ENCODE measurements around the gene VAV2.

Gene VAV2

GRCh38 chr9:133891741-133892140 is 100.4 kb downstream of the VAV2 start:
- DNase-seq (ENCODE audit: low read depth in 2 of 2), result no peak

DNA sequence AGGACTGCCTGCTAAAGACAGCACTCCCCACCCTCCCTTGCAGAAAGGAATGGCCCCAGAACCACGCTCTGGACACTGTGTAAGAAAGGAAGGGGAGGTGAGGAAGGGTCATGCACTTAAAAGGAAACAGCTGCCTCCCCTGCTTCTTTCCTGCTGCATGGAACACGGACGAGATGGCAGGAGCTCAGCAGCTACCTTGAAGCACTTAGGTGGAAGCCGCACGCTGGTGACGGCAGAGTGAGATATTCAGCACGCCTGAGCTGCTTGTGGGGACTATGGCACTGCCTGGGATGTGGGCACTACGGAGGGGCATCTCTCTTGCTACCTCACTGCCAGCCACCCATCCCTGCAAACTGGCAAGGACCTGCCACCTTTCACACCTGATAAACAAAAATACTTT is 101.5 kb downstream of the VAV2 start:
- no peak for DNase-seq (ENCODE audit: low read depth in 2 of 2)

DNA sequence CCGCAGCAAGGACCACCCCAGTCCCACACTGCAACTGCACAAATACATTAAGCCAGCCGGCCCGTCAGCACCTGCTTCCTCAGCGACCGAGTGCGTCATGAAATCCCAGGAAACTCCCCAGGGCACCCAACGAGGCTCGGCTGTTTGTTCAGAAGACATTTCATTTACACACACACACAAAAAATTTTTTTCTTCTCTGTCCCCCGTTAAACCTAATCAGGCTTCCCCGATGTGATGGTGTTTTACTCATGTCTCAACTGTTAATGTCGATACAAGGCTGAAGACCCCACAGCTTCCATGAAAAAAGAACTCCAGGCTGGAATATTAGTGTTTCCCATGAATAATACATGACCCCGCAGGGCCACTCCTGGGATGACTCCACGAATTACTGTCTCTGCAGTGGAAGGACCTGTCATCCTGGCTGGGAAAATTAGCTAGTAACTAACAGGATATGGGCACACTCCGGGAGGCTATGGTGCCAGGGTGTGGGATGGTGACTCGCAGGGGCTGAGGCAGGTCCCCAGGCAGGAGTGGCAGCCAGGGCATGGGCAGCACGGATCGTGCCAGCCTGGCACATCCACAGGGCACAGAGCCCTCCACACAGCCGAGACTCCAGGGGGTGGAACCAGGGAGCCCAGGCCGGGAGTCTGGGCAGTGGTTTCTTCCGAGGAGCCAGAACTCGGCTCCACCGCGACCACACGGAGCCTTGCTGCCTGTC is 102.4 kb downstream of the VAV2 start:
- DNase-seq (ENCODE audit: low read depth in 2 of 2), result no peak

- no peak for DNase-seq (ENCODE audit: low read depth in 2 of 2)
Measured at GRCh38 chr9:133888809-133889491, 103.2 kb downstream of the VAV2 start.

DNA sequence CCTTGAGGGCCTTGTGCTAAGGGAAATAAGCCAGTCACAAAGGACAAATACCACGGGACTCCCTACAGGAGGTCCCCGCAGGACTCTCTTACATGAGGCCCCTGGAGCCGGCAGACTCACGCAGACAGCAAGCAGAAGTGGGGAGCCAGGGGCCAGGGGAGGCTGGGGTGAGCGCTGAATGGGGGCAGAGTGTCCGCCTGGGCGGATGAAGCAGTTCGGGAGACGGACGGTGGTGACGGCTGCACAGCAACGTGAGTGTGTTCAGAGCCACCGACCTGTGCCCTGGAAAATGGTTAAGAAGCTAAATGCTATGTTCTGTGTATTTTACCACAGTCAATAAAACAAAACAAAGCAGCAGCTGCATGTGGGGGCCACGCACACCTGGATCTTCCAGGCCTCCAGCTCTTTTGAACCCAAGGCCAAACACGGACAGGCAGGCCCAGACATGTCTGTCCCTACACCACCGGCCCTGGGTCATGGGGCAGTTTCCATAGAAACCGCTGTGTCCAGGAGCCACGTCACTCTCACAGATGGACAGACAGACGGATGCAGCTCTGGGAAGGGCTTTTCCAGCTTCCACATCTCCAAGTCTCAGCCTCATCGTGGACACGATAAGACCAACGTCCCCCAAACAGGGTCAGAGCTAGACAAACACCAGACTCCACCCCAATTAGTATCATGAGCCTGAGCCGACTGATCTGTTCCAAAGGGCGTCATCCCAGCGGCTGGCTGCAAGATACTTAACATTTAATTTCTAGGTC is 103.9 kb downstream of the VAV2 start:
- DNase-seq (ENCODE audit: low read depth in 2 of 2), result no peak

DNA sequence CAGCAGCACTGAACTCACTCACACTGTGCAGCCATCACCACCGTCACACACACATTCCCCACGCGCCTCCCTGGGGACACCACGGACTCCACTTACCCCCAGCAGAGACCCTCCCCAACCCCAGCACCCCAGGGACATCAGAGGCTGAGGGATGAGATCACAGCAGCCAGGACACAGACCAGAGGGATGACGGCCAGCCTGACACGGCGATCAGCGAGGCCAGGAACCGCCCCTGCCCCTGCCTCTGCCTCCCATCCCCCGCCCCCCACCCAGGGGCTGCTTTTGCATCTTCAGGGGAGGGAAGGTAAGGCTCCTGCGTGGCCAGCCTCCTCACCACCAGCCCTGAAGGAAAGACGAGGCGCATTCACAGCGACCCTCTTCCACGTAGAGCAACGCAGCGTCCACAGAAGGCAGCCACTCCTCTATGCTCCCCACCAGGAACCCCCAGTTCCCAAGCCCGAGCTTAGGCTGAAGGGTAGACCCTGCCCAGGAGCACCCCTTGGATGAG is 104.5 kb downstream of the VAV2 start:
- no peak for DNase-seq (ENCODE audit: low read depth in 2 of 2)

GRCh38 chr9:133886563-133887501 is 105.3 kb downstream of the VAV2 start:
- no peak for DNase-seq (ENCODE audit: low read depth in 2 of 2)

DNA sequence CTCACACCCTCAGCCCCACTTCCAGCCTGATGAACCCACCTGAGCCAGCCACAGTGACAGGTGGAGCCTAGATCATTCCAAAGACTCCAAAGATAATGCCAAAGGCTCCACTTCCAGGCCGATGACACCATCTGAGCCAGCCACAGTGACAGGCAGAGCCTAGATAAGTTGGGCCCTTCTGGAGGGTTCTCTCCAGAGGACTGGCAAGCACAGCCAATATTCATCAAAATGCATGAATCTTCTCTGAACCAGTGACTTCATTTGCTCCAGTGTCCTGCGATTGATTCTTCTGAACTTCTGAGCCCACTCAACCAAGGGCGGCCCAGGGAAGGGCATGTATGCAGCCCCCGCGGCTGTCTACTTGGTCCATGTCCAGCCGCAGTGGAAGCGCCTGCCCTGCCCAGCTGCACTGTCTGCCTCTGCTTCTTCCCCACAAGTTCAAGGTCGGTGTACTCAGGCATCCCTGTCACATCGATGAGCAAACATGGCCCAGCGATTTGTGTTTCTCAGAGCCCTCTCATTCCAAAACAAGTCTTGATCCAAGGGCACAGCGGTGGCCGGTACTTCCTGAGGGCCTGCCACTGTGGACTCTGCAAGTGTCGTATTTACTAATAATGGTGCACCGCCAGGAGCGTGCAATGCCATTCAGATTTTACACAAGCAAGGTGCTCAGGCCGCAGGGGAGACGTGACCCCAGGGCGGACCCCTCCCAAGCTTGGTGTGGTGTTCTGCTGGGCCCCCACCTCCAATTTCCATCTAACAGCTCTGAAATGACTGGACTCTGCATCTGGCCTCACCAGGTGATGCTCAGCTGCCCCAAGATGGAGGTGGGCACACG is 107.0 kb downstream of the VAV2 start:
- DNase-seq (ENCODE audit: low read depth in 2 of 2), result no peak

GRCh38 chr9:133882849-133883755 is 109.0 kb downstream of the VAV2 start:
- DNase-seq (ENCODE audit: low read depth in 2 of 2), result no peak

DNA sequence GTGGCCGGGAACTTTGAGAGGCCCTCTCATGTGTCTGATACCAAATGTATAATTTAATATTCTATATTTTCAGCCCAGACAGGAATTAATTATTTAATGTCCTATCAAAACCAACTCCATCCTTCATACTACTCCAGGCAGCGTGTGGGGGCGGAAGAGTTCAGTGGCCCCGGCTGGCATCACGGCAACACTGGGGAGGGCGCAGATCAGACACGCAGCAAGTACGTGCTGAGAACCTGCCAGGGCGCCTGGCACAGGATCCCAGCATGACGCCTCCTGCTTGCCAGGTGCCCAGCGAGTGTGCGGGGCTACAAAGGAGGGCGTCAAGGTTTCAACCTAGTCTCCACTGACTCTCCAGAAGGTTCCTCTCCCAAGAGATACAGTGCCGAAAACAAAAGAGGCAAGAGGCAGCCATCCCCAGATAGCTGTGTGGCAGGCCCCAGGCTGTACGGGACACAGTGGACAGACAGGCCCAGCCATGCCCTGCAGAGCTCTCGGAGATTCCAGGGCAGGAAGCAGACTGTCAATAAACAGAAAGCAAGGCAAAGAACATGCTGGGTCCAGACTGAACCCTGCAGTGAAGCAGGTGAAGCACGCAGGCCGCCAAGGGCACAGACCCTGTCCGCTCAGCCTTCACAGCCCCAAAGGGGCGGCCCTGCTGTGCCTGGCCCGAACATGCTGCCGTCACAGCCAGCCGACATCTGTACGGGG is 110.3 kb downstream of the VAV2 start:
- DNase-seq (ENCODE audit: low read depth in 2 of 2), result no peak

DNA sequence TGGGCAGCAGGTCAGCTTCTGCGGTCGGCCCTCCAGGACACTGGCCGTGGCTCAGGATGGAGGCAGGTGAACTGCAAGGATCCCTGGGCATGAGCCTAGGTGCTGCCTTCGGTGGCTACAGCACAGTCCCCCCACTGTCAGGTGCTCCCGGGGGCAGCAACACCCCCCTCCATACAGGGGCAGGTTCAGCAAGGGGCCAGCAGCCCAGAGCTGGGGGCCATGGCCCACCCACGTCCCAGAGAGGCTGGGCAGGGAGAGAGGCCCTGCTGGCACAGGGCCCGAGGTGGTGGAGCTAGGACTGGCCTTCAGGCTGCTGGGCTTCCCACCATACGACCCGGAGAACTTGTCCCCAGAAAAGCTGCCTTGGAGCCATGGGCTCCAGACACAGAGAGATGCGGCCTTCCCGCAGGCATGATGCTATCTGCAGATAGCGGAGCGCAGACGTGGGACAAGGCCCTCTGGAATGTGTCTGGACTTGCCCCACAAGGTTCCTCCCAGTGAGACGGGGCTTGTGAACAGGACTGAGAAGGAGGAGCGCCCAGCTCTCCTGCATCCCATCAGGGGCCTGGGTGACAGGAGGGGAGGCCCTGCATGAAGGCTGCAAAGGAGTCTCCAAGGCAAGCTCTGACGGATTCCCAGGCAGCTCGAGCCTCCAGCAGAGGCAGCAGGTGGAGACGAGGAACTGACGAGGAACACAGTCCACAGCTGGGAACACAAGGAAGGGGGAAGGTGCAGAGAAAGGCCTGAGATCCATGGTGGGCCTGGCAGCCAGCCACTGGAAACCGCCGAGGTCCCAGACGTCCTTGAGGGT is 111.1 kb downstream of the VAV2 start:
- no peak for DNase-seq (ENCODE audit: low read depth in 2 of 2)

DNA sequence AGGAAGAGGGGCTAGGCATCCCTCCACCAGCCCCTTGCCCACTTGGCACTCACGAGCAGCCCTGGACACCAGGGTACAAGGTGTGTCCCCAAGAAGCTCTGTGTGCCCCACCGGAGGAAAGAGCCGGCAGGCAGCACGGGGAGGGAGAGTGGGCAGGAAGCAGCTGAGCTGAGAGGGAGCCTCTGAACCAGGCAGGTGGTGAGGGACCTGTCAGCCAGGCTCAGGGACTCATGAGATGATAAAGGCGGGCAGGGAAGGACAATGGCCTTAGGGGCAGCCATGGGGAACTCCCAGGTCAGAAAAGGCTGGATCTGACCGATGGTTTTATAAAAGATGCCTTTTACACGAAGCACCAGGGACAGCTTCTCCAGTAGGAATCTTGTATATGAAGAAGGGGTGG is 112.0 kb downstream of the VAV2 start:
- no peak for DNase-seq (ENCODE audit: low read depth in 2 of 2)

GRCh38 chr9:133879615-133880014 is 112.5 kb downstream of the VAV2 start:
- DNase-seq (ENCODE audit: low read depth in 2 of 2), result no peak

DNA sequence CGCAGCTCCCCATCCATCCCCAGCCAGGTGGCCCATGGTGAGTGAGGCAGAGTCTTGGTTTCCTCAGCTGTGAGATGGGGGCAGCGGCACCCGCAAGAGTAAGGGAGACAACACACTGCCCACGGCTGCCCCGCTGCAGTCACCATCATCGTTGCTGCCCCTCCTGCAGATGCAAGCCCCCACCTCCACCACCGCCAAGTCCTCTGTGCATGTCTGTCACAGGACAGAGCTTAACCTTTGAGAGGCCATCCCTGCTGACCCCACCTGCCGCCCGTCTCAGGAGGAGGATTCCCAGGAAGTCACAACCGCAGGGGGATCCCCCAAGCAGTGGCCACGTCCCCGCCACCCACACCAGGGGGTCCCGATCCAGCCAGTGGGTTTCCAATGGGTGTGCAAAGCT is 113.7 kb downstream of the VAV2 start:
- no peak for DNase-seq (ENCODE audit: low read depth in 2 of 2)

- no peak for DNase-seq (ENCODE audit: low read depth in 2 of 2)
Measured at GRCh38 chr9:133877967-133878366, 114.2 kb downstream of the VAV2 start.

DNA sequence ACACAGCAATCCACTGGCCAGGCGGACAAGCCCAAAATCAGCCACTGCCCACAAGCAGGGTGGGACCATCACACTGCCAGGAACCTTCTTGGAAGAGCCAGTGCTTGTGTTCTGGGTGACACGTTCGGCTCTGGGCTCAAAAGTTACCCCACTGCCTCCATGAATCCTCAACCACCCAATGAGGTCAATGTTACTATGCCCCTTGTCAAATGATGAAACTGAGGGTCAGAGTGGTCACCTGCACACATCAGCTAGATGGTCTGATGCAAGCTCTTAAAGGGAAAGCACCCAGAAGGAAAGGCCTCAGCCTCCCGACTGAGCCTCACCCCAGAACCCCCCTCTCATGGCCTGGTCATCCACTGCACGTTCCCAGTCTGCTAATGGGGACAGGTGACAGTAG is 114.8 kb downstream of the VAV2 start:
- no peak for DNase-seq (ENCODE audit: low read depth in 2 of 2)

DNA sequence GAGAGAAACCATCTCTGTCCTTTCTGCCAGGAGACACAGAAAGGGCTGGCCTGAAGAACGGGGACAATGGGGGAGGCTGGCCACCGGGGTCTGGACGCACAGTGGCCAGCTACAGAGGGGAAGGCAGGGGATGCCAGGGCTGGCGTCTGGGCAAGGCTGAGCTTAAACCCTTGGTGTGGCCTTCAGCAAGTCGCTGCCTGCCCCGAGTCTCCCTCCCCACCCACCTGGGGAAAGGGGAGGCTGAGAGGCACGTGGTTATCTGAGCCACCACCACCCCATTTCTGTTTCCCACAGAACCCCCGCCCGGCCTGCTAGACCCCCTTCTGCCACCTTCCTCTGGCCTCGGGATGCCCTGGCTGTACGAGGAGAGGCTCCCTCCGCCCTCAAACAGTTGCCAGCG is 115.3 kb downstream of the VAV2 start:
- DNase-seq (ENCODE audit: low read depth in 2 of 2), result no peak

DNA sequence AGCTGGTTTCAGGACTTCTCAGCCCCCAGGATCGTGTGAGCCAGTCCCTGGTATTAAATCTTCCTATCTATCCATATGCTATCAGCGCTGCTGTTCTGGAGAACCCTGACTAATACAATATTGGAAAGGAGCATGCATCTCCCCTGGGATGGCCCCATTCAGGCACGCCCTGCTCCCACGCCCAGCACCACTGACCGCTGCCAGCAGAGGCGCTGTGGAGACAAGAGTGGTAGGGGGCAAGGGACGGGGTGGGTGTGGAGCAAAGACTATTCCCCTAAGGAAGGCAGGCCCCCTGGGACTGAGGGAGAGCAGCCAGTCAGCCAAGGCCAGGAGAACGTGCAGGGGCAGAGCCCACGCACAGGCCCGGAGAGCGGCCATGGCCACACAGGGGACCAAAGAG is 116.0 kb downstream of the VAV2 start:
- no peak for DNase-seq (ENCODE audit: low read depth in 2 of 2)

Data from stimulated activated CD4-positive, alpha-beta T cell treated with anti-CD3 and anti-CD28 coated beads, Interleukin-1b, Interleukin-23, amount 100 ng/mL, for 1 hour (primary cell).